Measurements from ENCODE around the gene IFNAR2.
"Not testable (repeated sequence)": the region's sequence is repeated elsewhere in the genome, so short reads cannot be mapped to it uniquely, and the experiment has no call there.

- TF ChIP-seq, protein P1, sequence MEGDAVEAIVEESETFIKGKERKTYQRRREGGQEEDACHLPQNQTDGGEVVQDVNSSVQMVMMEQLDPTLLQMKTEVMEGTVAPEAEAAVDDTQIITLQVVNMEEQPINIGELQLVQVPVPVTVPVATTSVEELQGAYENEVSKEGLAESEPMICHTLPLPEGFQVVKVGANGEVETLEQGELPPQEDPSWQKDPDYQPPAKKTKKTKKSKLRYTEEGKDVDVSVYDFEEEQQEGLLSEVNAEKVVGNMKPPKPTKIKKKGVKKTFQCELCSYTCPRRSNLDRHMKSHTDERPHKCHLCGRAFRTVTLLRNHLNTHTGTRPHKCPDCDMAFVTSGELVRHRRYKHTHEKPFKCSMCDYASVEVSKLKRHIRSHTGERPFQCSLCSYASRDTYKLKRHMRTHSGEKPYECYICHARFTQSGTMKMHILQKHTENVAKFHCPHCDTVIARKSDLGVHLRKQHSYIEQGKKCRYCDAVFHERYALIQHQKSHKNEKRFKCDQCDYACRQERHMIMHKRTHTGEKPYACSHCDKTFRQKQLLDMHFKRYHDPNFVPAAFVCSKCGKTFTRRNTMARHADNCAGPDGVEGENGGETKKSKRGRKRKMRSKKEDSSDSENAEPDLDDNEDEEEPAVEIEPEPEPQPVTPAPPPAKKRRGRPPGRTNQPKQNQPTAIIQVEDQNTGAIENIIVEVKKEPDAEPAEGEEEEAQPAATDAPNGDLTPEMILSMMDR (conservative IDR thresholded peaks at IDR 0.05) = not testable (repeated sequence)
- TF ChIP-seq ZFX (IDR thresholded peaks at IDR 0.05) = not testable (repeated sequence)
Measured at GRCh38 chr21:33239559-33240127, 9.9 kb downstream of the IFNAR2 start.

Data from C4-2B (cell line).